Measurements from ENCODE around the gene PDGFRB.

Gene PDGFRB

DNA sequence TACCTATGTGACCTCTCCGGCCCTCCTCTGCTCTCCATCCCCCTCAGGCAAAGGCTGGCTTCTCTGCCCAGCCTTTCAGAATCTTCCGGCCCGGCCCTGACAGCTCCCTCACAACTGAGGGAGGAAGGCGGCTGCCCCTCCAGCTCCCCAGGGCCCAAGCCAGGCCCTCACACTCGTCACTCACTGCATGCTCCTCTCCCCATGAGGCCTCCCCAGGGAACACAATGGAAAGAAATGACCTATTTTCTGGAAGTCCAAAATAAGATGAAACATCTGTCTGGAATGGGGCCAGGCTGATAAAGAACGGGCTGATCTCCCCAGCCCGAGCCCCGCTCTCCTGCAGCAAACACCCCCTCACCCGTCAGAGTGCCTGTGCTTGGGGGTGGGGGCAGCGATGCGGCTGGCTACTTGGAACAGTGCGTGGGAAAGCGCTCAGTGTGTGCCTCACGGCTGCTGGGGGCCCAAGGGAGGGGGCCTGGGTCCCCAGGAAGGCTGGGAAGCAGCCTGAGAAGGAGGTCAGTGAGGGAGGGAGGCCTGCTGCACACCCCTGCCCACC, 11.3 kb downstream of the PDGFRB start:
- Histone ChIP-seq H3K36me3 (ENCODE audit: insufficient read depth, low read length) (no peaks in the 10 kb centered on the region), H3K79me2 (ENCODE audit: control insufficient read depth, insufficient read depth, low read length, unreplicated experiment) (peaks cover 44% of the 10 kb centered on the region), H3K27ac (ENCODE audit: low read depth, low read length) (peak overlapping the region; percentile 98), H3K4me1 (ENCODE audit: control insufficient read depth, insufficient read depth, low read length, unreplicated experiment) (peaks cover 81% of the 10 kb centered on the region), H2AFZ (ENCODE audit: low read length, unreplicated experiment) (no peak overlapping the region), H3K4me3 (ENCODE audit: low read depth, low read length) (peak overlapping the region; percentile 22), H3K27me3 (ENCODE audit: insufficient read depth, low read length) (no peaks in the 10 kb centered on the region)

DNA sequence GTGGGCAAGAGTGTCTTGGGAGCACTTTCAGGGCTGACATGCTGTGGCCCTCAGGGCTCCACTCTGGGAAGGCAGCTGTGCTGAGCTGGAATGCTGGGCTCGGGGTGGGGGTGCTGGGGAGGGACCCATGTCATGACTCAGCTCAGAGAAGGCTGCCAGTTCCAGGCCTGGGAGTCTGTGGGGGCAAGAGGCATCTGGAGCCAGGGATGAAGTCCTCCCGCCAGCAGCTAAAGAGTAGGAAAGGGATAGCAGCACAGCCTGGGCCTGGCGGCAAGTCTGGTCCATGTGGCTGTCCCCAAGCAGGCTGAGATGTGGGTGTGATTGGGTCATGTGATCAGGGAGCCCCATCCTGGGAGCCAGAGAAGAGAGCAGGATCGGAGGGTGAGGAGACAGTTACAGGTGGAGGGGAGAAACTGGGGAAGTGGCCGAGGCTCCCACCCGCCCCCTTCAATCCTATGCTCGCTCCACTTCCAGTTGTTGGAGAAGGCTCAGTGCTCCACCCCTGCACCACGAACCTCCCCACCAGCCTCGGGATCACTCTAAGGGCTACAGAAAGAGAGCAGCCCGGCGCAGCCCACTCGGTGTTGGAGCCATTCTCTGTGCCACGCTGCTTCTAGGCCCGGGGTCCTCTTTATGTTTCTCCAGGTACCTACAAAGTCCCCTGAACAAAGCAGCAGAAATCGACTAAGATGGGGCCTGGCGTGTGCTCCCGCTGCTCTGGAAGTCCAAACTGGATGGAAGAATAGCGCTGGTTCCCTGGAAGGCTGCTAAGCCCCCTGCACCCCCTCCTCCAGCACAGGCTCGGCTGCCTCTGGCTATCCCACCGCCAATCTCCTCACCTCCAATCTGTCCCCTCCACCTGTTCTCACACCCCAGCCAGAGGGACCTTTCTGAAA, 12.0 kb downstream of the PDGFRB start:
- Histone ChIP-seq H3K27ac (ENCODE audit: low read depth, low read length) (peak overlapping the region; percentile 98), H2AFZ (ENCODE audit: low read length, unreplicated experiment) (no peak overlapping the region), H3K4me3 (ENCODE audit: low read depth, low read length) (peak overlapping the region; percentile 22), H3K4me1 (ENCODE audit: control insufficient read depth, insufficient read depth, low read length, unreplicated experiment) (peaks cover 81% of the 10 kb centered on the region), H3K79me2 (ENCODE audit: control insufficient read depth, insufficient read depth, low read length, unreplicated experiment) (peaks cover 48% of the 10 kb centered on the region), H3K27me3 (ENCODE audit: insufficient read depth, low read length) (no peaks in the 10 kb centered on the region), H3K36me3 (ENCODE audit: insufficient read depth, low read length) (no peaks in the 10 kb centered on the region)

- no peaks in the 10 kb centered on the region for H3K36me3 ChIP-seq (ENCODE audit: insufficient read depth, low read length)
- H3K79me2 ChIP-seq (ENCODE audit: control insufficient read depth, insufficient read depth, low read length, unreplicated experiment), result peaks cover 44% of the 10 kb centered on the region
- peak overlapping the region; percentile 98 for H3K27ac ChIP-seq (ENCODE audit: low read depth, low read length)
- H3K4me3 ChIP-seq (ENCODE audit: low read depth, low read length), result peak overlapping the region; percentile 22
- H2AFZ ChIP-seq (ENCODE audit: low read length, unreplicated experiment), result no peak overlapping the region
- no peaks in the 10 kb centered on the region for H3K27me3 ChIP-seq (ENCODE audit: insufficient read depth, low read length)
- H3K4me1 ChIP-seq (ENCODE audit: control insufficient read depth, insufficient read depth, low read length, unreplicated experiment), result peaks cover 81% of the 10 kb centered on the region
These were observed 12.7 kb downstream of the PDGFRB start for GRCh38 chr5:150142959-150143349.

DNA sequence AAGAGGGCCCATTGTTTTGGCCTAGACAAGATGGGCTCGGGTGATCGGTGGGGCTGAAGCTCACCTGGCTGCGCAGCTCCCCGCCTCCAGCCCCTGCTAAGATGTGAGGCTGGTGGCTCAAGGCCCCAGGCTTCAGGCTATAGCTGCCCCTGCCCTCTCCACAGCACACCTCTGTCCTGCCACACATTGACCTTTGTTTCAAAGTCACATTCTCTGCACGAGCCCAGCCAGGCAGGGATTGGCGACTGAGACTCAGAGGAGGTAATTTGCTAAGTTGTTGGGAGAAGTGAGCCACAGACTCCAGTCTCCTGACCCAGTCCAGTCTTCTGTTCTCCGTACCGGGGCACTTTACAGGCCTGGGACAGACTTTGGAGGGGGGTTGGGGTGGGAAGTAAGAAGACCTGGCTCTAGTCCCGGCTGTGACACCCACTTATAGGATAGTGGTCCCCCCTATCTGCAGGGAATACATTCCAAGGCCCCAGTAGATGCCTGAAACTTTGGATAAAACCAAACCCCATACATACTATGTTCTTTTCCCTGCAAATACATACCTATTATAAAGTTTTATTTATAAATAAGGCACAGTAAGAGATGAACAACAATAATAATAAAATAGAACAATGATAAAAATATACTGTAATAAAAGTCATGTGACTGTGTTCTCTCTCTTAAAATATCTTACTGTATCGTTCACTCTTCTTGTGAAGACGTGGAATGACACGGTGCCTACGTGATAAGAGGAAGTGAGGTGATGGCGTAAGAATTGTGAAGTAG, 13.3 kb downstream of the PDGFRB start:
- H2AFZ ChIP-seq (ENCODE audit: low read length, unreplicated experiment), result no peak overlapping the region
- no peak overlapping the region; the same call in 1 of the 2 replicates for H3K4me3 ChIP-seq (ENCODE audit: low read depth, low read length)
- no peaks in the 10 kb centered on the region for H3K36me3 ChIP-seq (ENCODE audit: insufficient read depth, low read length)
- peaks cover 38% of the 10 kb centered on the region for H3K79me2 ChIP-seq (ENCODE audit: control insufficient read depth, insufficient read depth, low read length, unreplicated experiment)
- H3K4me1 ChIP-seq (ENCODE audit: control insufficient read depth, insufficient read depth, low read length, unreplicated experiment), result peaks cover 84% of the 10 kb centered on the region
- no peaks in the 10 kb centered on the region for H3K27me3 ChIP-seq (ENCODE audit: insufficient read depth, low read length)
- peak overlapping the region; percentile 98 for H3K27ac ChIP-seq (ENCODE audit: low read depth, low read length)

- Histone ChIP-seq H3K27me3 (ENCODE audit: insufficient read depth, low read length) (no peaks in the 10 kb centered on the region), H3K4me3 (ENCODE audit: low read depth, low read length) (no peak overlapping the region), H3K4me1 (ENCODE audit: control insufficient read depth, insufficient read depth, low read length, unreplicated experiment) (peaks cover 89% of the 10 kb centered on the region), H3K79me2 (ENCODE audit: control insufficient read depth, insufficient read depth, low read length, unreplicated experiment) (peaks cover 36% of the 10 kb centered on the region), H2AFZ (ENCODE audit: low read length, unreplicated experiment) (no peak overlapping the region), H3K36me3 (ENCODE audit: insufficient read depth, low read length) (no peaks in the 10 kb centered on the region), H3K27ac (ENCODE audit: low read depth, low read length) (peak overlapping the region; percentile 98)
These were observed 14.0 kb downstream of the PDGFRB start for GRCh38 chr5:150141544-150142184.

- no peak overlapping the region for H2AFZ ChIP-seq (ENCODE audit: low read length, unreplicated experiment)
- H3K27me3 ChIP-seq (ENCODE audit: insufficient read depth, low read length), result no peaks in the 10 kb centered on the region
- peaks cover 88% of the 10 kb centered on the region for H3K4me1 ChIP-seq (ENCODE audit: control insufficient read depth, insufficient read depth, low read length, unreplicated experiment)
- H3K4me3 ChIP-seq (ENCODE audit: low read depth, low read length), result no peak overlapping the region
- peaks cover 28% of the 10 kb centered on the region for H3K79me2 ChIP-seq (ENCODE audit: control insufficient read depth, insufficient read depth, low read length, unreplicated experiment)
- H3K27ac ChIP-seq (ENCODE audit: low read depth, low read length), result 0 out of 2 replicates have a peak overlapping the region, but pooled peaks have one; percentile 68
- no peaks in the 10 kb centered on the region for H3K36me3 ChIP-seq (ENCODE audit: insufficient read depth, low read length)
These were observed 14.8 kb downstream of the PDGFRB start for GRCh38 chr5:150140830-150141229.

GRCh38 chr5:150139334-150139733, 16.3 kb downstream of the PDGFRB start:
- no peaks in the 10 kb centered on the region for H3K36me3 ChIP-seq (ENCODE audit: insufficient read depth, low read length)
- no peak overlapping the region for H2AFZ ChIP-seq (ENCODE audit: low read length, unreplicated experiment)
- H3K27ac ChIP-seq (ENCODE audit: low read depth, low read length), result peak overlapping the region; percentile 68

DNA sequence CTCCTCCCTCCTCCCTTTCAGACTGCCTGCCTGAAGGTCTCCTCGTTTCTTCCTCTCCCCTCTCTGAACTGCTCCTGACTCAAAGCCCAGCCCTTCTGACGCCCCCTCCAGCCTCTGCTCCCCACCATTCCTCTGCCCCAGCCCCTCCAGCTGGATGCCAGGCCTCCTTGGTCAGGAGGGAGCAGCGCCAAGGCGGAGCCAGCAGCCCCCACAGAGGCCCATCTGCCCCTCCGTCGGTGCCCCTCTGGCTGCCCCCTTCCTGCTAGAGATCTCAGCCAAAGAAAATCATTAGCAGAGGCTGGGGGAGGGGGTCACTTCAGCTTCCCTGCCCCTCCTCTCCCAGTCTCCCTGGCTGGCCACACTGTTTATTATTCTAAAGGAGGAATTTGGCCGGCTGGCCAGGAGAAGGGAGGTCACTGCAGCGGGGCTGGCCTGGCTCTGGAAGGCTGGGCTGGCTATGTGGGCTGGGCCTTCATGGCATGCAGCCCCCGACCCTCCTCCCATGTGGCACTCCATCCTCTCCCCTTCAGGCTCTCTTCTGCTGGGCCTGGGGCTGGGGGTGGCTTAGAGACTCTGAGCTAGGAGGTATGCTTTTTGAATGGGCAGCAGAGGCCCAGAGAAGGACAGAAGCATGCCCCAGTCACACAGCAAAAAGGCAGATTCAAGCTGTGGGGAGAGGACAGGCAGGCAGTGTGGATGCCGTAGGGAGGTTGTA, 16.9 kb downstream of the PDGFRB start:
- Histone ChIP-seq H3K4me1 (ENCODE audit: control insufficient read depth, insufficient read depth, low read length, unreplicated experiment) (peaks cover 67% of the 10 kb centered on the region), H3K36me3 (ENCODE audit: insufficient read depth, low read length) (no peaks in the 10 kb centered on the region), H3K79me2 (ENCODE audit: control insufficient read depth, insufficient read depth, low read length, unreplicated experiment) (peaks cover 28% of the 10 kb centered on the region), H3K27ac (ENCODE audit: low read depth, low read length) (peak overlapping the region; percentile 68), H3K27me3 (ENCODE audit: insufficient read depth, low read length) (no peaks in the 10 kb centered on the region), H3K4me3 (ENCODE audit: low read depth, low read length) (peak overlapping the region; percentile 31), H2AFZ (ENCODE audit: low read length, unreplicated experiment) (no peak overlapping the region)

More at GRCh38 chr5:150139334-150139733, 16.3 kb downstream of the PDGFRB start:
- Histone ChIP-seq H3K27me3 (ENCODE audit: insufficient read depth, low read length) (no peaks in the 10 kb centered on the region), H3K4me1 (ENCODE audit: control insufficient read depth, insufficient read depth, low read length, unreplicated experiment) (peaks cover 74% of the 10 kb centered on the region), H3K4me3 (ENCODE audit: low read depth, low read length) (peak overlapping the region; percentile 31; the same call in 1 of the 2 replicates), H3K79me2 (ENCODE audit: control insufficient read depth, insufficient read depth, low read length, unreplicated experiment) (peaks cover 28% of the 10 kb centered on the region)

DNA sequence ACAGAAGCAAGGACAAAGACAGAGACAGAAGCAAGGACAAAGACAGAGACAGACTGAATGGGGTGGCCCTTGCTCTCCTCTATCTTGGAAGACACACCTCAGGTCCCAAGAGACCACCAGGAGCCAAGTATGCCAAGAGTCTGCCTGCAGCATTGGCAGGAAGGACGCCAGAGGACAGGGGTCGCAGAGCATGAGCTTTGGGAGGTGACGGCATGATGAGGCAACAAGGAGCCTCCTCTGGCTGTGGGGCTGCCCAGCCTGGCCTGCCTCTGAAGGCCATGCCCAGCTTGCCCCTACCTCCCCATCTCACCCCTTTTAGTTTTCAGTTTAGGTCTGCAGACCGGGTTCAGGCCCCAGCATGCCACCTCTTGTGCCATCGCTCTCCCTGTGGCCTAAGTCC, 17.6 kb downstream of the PDGFRB start:
- peak overlapping the region; percentile 68 for H3K27ac ChIP-seq (ENCODE audit: low read depth, low read length)
- peaks cover 28% of the 10 kb centered on the region for H3K79me2 ChIP-seq (ENCODE audit: control insufficient read depth, insufficient read depth, low read length, unreplicated experiment)
- H3K4me3 ChIP-seq (ENCODE audit: low read depth, low read length), result peak overlapping the region; percentile 31
- H3K36me3 ChIP-seq (ENCODE audit: insufficient read depth, low read length), result no peaks in the 10 kb centered on the region
- no peak overlapping the region for H2AFZ ChIP-seq (ENCODE audit: low read length, unreplicated experiment)
- H3K4me1 ChIP-seq (ENCODE audit: control insufficient read depth, insufficient read depth, low read length, unreplicated experiment), result peaks cover 60% of the 10 kb centered on the region
- H3K27me3 ChIP-seq (ENCODE audit: insufficient read depth, low read length), result no peaks in the 10 kb centered on the region

Data from ACC112 (cell line).